Cardiac muscle cell (in vitro differentiated cells and primary cell): ENCODE measurements around the gene IFT52. TPM values are rescaled to one million over a fixed set of nuclear protein-coding genes. Genes with fewer than 3 reads are reported as not detected.
"Not testable (repeated sequence)": the region's sequence is repeated elsewhere in the genome, so short reads cannot be mapped to it uniquely, and the experiment has no call there.

Experiments used
- DNase-seq, 2 donors: peaks; one replicate each; pipeline versions ENCODE4 v3.0.0 to v3.0.0-alpha.2; 2010 to 2017; ENCODE audit warnings: low read depth in 1 of 2, low spot score in 1 of 2
- H3K27ac ChIP-seq: fragments of 200-600 bp; sonication (generic); 2 replicates; pipeline ENCODE4 v1.5.1; 2016
- H3K27me3 ChIP-seq: fragments of 200-600 bp; sonication (generic); 2 replicates; pipeline ENCODE4 v1.6.0; 2016; ENCODE audit warnings: control low read depth
- H3K36me3 ChIP-seq: fragments of 200-600 bp; sonication (generic); 2 replicates; pipeline ENCODE4 v1.5.1; 2016; ENCODE audit warnings: control low read depth
- H3K4me1 ChIP-seq: fragments of 200-600 bp; sonication (generic); 2 replicates; pipeline ENCODE4 v1.8.1; 2017; ENCODE audit warnings: low read depth, mild to moderate bottlenecking, mixed run types
- H3K4me3 ChIP-seq: fragments of 200-600 bp; sonication (generic); 2 replicates; pipeline ENCODE4 v1.5.1; 2016; ENCODE audit warnings: mild to moderate bottlenecking
- H3K9me3 ChIP-seq: fragments of 200-600 bp; sonication (generic); 2 replicates; pipeline ENCODE4 v1.5.1; 2017; ENCODE audit warnings: low read depth, mild to moderate bottlenecking, control low read depth
- CTCF ChIP-seq: IDR thresholded peaks from 2 replicates; pipeline ENCODE4 v1.5.1; 2012; ENCODE audit warnings: low read depth, mild to moderate bottlenecking, low read length
- polyA plus RNA-seq: library from polyadenylated mRNA; unstranded; fragments of >200 nt; fragmentation: Nextera tagmentation; extraction: Ambion mirVana; gene quantifications from 2 replicates; pipeline ENCODE4 v1.2.1, GENCODE V29; 2016
- total RNA-seq: library from RNA; depleted of rRNA; stranded (reverse); fragments of >200 nt; gene quantifications from 2 replicates; pipeline ENCODE4 v1.2.3, GENCODE V29; 2016

The IFT52 gene
- total and polyA plus RNA-seq, 2 experiments from 2014 or later: 20.6 to 26.4 TPM

DNA sequence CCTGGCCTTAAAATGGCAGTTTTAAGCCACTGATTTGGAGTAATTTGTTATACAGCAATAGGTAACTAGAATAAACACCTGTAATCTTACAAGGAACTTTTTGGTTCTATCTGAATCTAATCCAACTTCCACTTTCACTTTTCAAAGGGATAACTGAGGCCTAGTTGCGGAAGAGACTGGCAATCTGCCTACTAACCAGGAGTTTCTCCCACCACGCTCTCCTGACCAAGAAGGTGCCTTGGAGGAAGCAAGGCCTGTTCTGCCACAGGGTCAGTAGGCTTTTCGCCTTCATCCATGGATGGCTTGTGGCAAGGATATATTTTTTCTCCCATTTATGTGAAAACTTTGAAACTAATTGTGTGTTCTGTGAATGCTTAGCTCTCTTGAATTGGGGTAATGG, 63.2 kb downstream of the IFT52 start:
- Histone ChIP-seq H3K27me3 (no peaks in the 10 kb centered on the region), H3K36me3 (no peaks in the 10 kb centered on the region), H3K4me1 (no peaks in the 10 kb centered on the region), H3K9me3 (no peaks in the 10 kb centered on the region), H3K4me3 (no peak overlapping the region), H3K27ac (no peak overlapping the region)
- TF ChIP-seq CTCF: no peak
- no peak for DNase-seq

- not testable (repeated sequence) for DNase-seq, H3K27ac ChIP-seq, H3K4me1 ChIP-seq, H3K9me3 ChIP-seq, H3K27me3 ChIP-seq, H3K36me3 ChIP-seq, H3K4me3 ChIP-seq
Measured at GRCh38 chr20:43655176-43655575, 64.4 kb downstream of the IFT52 start.

DNA sequence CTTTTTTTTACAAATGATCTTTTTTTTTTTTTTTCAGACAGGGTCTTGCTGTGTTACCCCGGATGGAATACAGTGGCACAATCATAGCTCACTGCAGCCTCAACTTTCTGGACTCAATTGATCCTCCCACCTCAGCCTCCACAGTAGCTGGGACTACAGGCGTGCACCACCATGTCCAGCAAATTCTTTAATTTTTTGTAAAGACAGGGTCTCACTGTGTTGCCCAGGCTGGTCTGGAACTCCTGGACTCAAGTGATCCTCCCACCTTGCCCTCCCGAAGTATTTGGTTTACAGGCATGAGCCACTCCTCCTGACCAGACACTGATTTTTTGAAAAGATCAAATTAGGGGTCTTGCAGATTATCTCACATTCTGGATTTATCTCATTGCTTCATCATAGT, 65.2 kb downstream of the IFT52 start:
- TF ChIP-seq CTCF: no peak
- Histone ChIP-seq H3K36me3 (no peaks in the 10 kb centered on the region), H3K27ac (no peak overlapping the region), H3K4me3 (no peak overlapping the region), H3K4me1 (no peaks in the 10 kb centered on the region), H3K27me3 (no peaks in the 10 kb centered on the region), H3K9me3 (no peaks in the 10 kb centered on the region)
- no peak for DNase-seq

- Histone ChIP-seq H3K4me3 (peak overlapping the region; percentile 85), H3K9me3 (no peaks in the 10 kb centered on the region), H3K36me3 (no peaks in the 10 kb centered on the region), H3K4me1 (no peaks in the 10 kb centered on the region), H3K27ac (peak overlapping the region; percentile 77), H3K27me3 (no peaks in the 10 kb centered on the region)
- TF ChIP-seq CTCF: no peak
- DNase-seq: peak in 1 of 2 donors; percentile 8
Measured at GRCh38 chr20:43658069-43658722, 67.5 kb downstream of the IFT52 start.

DNA sequence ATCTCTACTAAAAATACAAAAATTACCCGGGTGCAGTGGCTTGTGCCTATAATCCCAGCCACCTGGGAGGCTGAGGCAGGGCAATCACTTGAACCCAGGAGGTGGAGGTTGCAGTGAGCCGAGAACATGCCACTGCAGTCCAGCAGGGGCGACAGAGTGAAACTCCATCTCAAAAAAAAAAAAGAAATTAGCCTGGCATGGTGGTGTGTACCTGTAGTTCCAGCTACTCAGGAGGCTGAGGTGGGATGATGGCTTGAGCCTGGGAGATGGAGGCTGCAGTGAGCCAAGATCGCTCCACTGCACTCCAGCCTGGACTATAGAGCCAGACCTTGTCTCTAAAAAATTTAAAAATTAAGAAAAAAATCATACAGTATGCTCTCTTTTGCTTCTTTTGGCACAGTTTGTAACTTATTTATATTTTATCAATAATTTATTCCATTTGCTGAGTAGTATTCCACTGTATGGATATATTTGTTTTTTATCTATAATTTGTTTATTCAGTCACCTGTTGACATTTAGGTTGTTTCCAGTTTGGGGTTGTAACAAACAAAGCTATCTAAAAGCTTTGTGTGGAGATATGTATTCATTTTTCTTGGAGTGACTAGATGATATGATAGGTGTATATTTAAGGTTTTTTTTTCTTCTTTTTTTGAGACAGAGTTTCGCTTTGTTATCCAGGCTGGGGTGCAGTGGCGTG, 68.1 kb downstream of the IFT52 start:
- DNase-seq: no peak
- no peaks in the 10 kb centered on the region for H3K36me3 ChIP-seq
- no peaks in the 10 kb centered on the region for H3K9me3 ChIP-seq
- no peaks in the 10 kb centered on the region for H3K27me3 ChIP-seq
- no peaks in the 10 kb centered on the region for H3K4me1 ChIP-seq
- no peak overlapping the region for H3K27ac ChIP-seq
- no peak overlapping the region for H3K4me3 ChIP-seq
- no peak for TF ChIP-seq CTCF

DNA sequence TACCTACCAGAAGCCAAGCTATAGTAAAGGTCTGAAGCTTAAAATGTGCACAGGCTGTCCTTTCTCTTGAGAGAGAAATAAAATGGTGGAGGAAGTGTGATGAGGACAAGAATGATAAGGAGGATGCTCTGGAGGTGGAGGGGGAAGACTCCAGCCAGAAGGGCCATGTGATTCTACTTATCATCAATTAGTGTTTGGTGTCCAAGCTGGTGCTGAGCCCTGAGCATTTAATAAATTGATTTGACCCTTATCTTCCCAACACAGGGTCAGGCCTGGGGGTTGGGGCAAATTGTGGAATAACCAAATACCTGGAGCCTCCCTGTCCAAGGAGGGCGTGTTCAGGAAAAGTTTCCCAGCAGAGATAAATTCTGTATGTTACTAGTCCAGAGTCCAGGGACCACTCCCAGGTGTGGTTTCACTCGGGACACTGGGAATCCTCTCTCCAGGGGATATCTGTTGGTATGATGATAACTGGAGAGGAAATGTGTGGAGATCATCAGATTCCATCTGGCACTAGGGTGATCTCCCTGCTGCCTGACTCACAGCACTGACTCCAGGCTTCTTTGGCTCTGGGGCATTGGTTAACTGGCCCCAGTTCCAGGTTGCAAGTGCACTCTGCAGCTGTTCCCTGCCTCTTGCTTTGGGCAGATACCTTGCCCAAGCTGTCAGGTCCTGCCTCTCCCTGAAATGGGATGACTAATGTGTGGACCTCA, 72.4 kb downstream of the IFT52 start:
- H3K9me3 ChIP-seq: no peaks in the 10 kb centered on the region
- no peaks in the 10 kb centered on the region for H3K4me1 ChIP-seq
- DNase-seq: no peak
- no peaks in the 10 kb centered on the region for H3K36me3 ChIP-seq
- no peaks in the 10 kb centered on the region for H3K27me3 ChIP-seq
- no peak for TF ChIP-seq CTCF
- H3K27ac ChIP-seq: no peak overlapping the region
- H3K4me3 ChIP-seq: no peak overlapping the region
